Stimulated activated CD8-positive, alpha-beta memory T cell treated with anti-CD3 and anti-CD28 coated beads, Interleukin-15, amount 100 ng/mL, for 24 hours (primary cell): ENCODE data around the gene MSGN1.

Experiments
- DNase-seq: peaks from one replicate; pipeline ENCODE4 v3.0.0-alpha.2; 2020; ENCODE audit warnings: low read depth

MSGN1 gene

DNA sequence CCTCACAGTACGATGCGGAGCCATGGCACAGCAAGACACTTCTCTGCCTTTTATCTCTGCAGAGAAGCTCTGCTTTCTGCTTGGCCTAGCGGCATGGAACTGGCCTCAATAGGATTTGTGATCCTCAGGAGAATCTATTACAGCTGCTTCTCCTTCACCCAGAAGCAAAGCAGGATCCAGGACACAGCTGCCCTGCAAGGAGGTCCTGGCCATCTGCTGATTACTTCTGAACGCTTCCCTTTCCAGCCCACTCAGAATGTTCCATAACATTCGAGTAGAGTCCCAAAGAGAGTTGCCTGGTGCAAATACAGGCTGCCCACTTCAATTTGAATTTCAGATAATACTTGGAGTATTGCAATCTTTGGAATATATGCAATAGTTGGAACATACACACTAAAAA is 33.0 kb downstream of the MSGN1 start:
- DNase-seq = no peak

DNA sequence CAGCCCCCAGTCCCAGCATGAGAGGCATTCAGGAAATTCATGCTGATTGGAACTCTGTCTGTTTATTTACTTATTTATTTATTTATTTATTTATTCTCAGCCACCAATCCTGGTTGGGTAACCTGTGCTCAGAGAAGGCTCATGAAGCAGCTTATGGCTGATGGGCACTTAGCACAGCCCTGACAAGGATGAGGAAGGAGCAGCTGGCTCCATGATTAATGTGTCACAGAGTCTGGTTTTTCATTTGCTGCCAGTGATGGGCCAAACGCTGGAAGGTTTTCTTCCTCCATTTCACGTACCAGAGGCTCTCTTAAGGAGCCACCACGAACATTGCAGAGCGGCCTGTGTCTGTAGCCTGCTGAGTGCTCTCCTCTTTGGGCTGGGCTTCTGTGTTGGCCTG is 33.9 kb downstream of the MSGN1 start:
- no peak for DNase-seq

DNA sequence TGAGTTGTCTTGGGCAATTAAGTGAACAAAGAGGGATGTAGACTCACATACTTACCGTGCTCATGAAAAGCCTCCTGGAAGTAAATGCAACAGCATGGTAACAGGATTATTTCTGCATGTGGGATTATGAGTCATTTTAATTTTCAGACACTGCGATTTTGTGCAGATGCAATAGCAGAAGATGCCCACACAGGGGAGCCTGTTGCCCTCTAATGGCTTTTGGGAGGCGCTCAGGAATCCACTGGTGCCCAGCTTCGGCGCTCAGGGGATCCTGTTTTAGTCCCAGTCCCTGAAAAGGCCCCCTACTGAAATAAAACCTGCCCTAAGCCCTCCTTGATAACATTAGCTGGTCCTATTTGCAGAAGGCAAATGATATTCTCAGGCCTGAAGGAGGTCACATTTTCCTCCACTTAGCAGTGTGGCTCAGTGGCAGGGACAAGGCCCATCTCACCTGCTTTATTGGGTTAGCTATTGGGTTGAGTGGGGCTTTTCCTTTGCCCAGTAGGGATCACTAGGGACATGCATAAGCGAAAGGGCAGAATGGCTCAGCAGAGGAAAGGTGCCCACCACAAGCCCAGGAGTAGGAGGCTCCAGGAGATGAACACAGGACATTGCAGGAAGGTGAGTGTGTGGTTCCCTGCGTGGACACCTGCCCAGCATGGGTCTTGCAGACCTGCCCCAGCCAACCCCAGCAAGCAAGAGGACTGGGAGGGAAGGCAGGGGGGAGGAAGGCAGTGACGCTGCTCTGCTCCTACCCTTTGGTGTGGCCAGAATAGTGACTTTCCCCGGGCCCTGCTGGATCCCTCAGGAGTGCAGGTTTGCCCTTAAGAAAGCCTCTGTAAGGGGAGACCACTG is 35.7 kb downstream of the MSGN1 start:
- DNase-seq = no peak

DNA sequence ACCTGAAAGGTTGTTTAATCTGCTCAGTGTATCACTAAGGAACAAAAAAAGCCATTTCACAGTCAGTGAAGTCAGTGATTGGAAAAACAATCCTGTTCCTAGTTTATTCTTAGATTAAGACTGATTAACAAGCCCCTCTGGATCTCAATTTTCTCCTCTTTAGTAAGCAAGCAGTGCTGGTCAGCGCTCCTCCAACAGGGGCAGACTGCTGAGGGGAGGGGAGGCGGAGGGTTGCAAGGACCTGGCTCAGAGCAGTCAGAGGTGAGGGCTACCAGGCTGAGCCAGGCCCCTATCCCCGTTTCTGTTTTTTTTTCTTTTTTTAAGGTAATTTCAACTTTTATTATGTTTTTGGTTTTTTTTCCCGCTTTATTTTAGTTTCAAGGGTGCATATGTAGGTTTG is 37.5 kb downstream of the MSGN1 start:
- no peak for DNase-seq

DNA sequence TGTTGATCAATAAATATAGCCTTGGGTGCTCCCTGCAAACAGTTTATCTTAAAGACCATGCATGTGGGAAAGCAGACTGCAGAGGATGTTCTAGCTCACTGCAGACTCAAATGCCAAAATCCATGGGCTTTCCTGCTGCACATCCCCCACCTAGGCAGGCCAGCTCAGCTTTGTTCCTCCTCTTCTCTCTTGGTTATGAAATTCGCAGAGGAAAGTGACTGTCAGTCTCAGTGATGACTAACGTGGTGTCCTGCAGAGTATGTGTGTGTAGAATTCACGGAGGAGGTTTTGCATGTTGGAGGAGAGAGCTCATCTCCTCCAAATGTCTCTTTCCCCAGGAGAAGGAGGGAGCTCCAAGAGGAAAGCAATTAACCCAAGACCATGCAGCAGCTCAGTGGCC is 40.8 kb downstream of the MSGN1 start:
- no peak for DNase-seq

DNA sequence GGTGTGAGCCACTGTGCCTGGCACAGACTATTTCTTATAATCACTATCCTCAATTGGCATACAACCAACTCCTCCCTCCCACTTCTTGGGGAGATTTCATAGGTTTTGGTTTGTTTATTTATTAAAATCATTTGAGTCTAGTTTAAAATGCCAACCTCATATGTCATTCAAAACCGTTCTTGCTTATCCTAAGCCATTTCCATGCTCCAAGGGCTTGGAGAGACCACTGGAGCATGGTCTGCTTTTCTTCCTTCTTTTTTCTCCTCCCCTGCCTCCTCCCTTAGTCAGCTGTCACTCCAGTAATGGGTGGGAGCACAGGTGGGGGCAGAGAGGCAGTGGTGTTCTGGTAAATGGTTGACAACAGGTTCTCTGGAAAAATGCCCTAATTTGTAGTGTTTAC is 41.8 kb downstream of the MSGN1 start:
- DNase-seq = no peak

DNA sequence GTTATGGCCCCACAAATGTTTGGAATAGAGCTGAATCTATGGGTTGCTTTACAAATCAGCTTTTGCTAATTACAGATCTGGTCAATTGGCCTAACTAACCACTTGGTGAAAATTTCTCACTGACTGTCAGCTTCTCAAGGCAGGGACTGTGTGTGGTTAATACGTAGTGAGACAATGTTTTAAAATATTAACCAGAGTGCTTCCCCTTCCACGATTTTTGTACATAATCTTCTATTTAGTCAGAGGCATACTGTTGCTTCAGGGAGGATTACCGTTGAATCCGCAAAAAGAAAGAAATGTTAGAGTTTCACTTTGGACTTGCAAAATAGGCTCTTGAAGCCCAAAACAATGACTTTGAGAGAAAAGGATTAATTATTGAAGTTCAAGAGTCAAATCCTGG is 47.3 kb downstream of the MSGN1 start:
- no peak for DNase-seq

DNA sequence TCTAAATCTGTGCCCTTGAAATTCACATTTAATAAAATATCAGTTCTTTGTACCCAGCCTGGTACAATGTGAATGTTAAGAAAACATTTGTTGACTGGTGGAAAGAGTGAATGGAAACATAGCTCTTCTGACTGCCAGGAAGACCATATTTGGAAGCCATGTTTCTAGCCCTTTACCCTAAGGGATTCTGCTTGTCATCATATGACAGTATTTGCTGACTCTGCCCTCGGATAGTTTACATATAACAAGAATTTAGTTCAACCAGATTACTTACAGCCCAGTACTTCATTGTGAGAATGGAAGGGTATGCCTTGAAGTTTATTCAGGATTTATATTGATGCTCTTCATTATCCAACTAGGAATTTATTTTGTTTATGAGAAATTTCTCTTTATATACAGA is 48.4 kb downstream of the MSGN1 start:
- DNase-seq = no peak

DNA sequence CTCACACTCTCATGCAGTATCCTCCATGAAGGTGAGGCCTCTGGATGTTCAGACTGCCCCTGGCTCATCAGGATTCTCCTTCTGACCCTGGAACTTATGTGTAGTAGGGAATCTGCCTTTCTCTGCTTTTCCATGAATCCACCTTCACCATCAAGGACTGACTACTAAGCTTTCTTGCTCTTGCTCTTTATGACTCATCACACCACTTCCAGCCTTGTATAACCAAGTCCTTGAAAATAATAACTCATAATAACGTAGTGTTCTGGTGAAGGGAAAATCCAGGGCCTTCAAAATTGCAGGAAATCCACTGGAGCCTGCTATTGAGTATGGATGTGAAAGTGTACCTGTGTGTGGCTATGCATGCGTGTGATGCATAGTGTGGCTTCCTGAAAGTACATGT is 50.9 kb downstream of the MSGN1 start:
- DNase-seq = no peak
